Endothelial cell (in vitro differentiated cells): Measurements from ENCODE around the gene SLA2. TPM values are rescaled to one million over a fixed set of nuclear protein-coding genes. Genes with fewer than 3 reads are reported as not detected.
"Not testable (repeated sequence)": the region's sequence is repeated elsewhere in the genome, so short reads cannot be mapped to it uniquely, and the experiment has no call there.

ENCODE experiments used
- DNase-seq: peaks from one replicate; pipeline ENCODE4 v3.0.0; 2021; ENCODE audit warnings: low spot score
- H3K27ac Mint-ChIP-seq: one replicate; pipeline ENCODE4 v1.8.0; 2021; ENCODE audit warnings: mixed read lengths, inconsistent platforms; ENCODE audit not compliant: unreplicated experiment
- H3K27me3 Mint-ChIP-seq: one replicate; pipeline ENCODE4 v1.8.0; 2021; ENCODE audit warnings: mild to moderate bottlenecking, moderate library complexity, mixed read lengths, inconsistent platforms; ENCODE audit not compliant: unreplicated experiment
- H3K36me3 Mint-ChIP-seq: one replicate; pipeline ENCODE4 v1.8.0; 2021; ENCODE audit warnings: mild to moderate bottlenecking, low read depth, mixed read lengths, inconsistent platforms; ENCODE audit not compliant: unreplicated experiment
- H3K4me1 Mint-ChIP-seq: one replicate; pipeline ENCODE4 v1.8.0; 2021; ENCODE audit warnings: mild to moderate bottlenecking, mixed read lengths, inconsistent platforms; ENCODE audit not compliant: unreplicated experiment
- H3K4me3 Mint-ChIP-seq: one replicate; pipeline ENCODE4 v1.8.0; 2021; ENCODE audit warnings: mild to moderate bottlenecking, mixed read lengths, inconsistent platforms; ENCODE audit not compliant: unreplicated experiment
- H3K9me3 Mint-ChIP-seq: one replicate; pipeline ENCODE4 v1.8.0; 2021; ENCODE audit warnings: mixed read lengths, inconsistent platforms; ENCODE audit not compliant: unreplicated experiment
- total RNA-seq: library from RNA; stranded (reverse); fragmentation: NEBNext Ultra II Directional; extraction: Animal tissue kit (Norgen Biotek cat#: 25700); gene quantifications from one replicate; pipeline ENCODE4 v1.2.1, GENCODE V29; 2021; ENCODE audit not compliant: unreplicated experiment
- TF ChIP-seq, protein P1 (sequence below): fragments of 200-600 bp; sonication (generic); IDR thresholded peaks from one replicate; pipeline ENCODE4 v1.5.0; 2021; ENCODE audit warnings: antibody characterized with exemption; ENCODE audit not compliant: unreplicated experiment

SLA2 gene
- total RNA-seq, 1 donor from 2014 or later, result not detected

DNA sequence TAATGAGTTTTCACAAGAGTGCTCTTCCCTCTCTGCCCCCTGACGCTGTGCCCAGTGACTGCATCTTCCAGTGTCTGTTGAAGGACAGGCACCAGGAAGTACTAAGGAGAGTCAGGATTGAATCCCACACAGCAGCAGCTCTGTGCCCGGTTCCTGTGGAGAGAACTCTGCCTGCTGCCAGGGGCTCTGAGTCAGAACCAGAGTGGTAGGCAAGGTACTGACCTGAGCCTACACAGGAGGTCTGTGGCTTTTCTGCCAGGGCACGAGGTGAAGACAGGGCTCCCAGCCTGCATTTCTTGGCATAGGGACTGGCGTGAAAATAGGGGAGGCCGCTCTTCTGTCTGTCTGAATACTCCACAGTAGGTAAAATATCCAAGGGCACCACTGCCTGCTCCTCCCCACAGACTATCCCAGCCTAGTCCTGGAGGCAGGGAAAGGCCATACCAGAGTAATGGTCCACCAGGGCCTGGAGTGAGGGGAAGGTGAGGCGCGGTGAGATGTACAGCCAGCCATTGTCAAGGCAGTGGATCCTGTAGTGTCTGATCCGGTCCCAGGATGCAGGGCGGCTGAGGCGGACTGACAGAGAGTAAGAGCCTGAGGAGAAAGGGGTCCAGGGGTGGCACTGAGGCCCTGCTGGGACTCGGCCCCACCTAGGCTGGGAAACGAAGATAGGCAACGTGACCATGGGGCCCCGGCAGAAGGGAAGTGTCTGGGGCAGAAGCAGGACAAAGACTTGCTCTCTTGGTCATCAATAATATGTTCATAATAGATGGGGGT is 31.0 kb downstream of the SLA2 start:
- no peaks in the 10 kb centered on the region for H3K27me3 Mint-ChIP-seq
- DNase-seq, result no peak
- no peak overlapping the region for H3K27ac Mint-ChIP-seq
- peaks cover 19% of the 10 kb centered on the region for H3K36me3 Mint-ChIP-seq
- peak overlapping the region; percentile 19 for H3K4me3 Mint-ChIP-seq
- no peaks in the 10 kb centered on the region for H3K9me3 Mint-ChIP-seq
- no peaks in the 10 kb centered on the region for H3K4me1 Mint-ChIP-seq
- TF ChIP-seq, protein P1, sequence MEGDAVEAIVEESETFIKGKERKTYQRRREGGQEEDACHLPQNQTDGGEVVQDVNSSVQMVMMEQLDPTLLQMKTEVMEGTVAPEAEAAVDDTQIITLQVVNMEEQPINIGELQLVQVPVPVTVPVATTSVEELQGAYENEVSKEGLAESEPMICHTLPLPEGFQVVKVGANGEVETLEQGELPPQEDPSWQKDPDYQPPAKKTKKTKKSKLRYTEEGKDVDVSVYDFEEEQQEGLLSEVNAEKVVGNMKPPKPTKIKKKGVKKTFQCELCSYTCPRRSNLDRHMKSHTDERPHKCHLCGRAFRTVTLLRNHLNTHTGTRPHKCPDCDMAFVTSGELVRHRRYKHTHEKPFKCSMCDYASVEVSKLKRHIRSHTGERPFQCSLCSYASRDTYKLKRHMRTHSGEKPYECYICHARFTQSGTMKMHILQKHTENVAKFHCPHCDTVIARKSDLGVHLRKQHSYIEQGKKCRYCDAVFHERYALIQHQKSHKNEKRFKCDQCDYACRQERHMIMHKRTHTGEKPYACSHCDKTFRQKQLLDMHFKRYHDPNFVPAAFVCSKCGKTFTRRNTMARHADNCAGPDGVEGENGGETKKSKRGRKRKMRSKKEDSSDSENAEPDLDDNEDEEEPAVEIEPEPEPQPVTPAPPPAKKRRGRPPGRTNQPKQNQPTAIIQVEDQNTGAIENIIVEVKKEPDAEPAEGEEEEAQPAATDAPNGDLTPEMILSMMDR, result no peak

DNA sequence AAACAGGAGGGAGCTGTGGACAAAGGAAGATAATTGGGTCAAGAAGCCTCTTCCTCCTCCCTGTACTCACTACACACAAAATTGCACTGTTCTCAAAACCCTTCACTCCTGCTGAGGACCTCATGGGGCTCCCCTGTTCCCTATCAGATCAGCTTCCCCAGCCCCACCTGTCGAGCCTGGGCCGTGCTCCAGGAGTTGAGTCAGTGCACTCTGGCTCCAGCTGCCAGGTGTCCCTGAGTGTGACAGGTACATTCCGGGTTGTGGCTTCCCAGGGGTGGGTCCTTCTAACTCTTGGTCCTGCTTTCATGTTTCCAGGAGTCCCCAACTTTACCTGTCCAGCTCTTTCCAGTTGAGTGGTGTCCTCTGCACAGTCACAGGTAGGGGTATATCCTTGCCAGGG is 32.0 kb downstream of the SLA2 start:
- H3K36me3 Mint-ChIP-seq, result peaks cover 26% of the 10 kb centered on the region
- no peak overlapping the region for H3K27ac Mint-ChIP-seq
- H3K9me3 Mint-ChIP-seq, result no peaks in the 10 kb centered on the region
- no peaks in the 10 kb centered on the region for H3K4me1 Mint-ChIP-seq
- TF ChIP-seq, protein P1, result no peak
- H3K4me3 Mint-ChIP-seq, result no peak overlapping the region
- no peak for DNase-seq
- no peaks in the 10 kb centered on the region for H3K27me3 Mint-ChIP-seq

GRCh38 chr20:36611625-36612024 is 34.4 kb downstream of the SLA2 start:
- Mint-ChIP-seq H3K27ac (no peak overlapping the region), H3K4me3 (no peak overlapping the region), H3K4me1 (peaks cover 10% of the 10 kb centered on the region), H3K9me3 (no peaks in the 10 kb centered on the region), H3K36me3 (peaks cover 36% of the 10 kb centered on the region), H3K27me3 (no peaks in the 10 kb centered on the region)
- TF ChIP-seq, protein P1, result no peak
- no peak for DNase-seq

- not testable (repeated sequence) for H3K27me3 Mint-ChIP-seq, H3K9me3 Mint-ChIP-seq, H3K27ac Mint-ChIP-seq, DNase-seq, H3K4me3 Mint-ChIP-seq
- H3K36me3 Mint-ChIP-seq, result peaks cover 29% of the 10 kb centered on the region
- peaks cover 17% of the 10 kb centered on the region for H3K4me1 Mint-ChIP-seq
These were observed 37.6 kb downstream of the SLA2 start for GRCh38 chr20:36608388-36608728.

DNA sequence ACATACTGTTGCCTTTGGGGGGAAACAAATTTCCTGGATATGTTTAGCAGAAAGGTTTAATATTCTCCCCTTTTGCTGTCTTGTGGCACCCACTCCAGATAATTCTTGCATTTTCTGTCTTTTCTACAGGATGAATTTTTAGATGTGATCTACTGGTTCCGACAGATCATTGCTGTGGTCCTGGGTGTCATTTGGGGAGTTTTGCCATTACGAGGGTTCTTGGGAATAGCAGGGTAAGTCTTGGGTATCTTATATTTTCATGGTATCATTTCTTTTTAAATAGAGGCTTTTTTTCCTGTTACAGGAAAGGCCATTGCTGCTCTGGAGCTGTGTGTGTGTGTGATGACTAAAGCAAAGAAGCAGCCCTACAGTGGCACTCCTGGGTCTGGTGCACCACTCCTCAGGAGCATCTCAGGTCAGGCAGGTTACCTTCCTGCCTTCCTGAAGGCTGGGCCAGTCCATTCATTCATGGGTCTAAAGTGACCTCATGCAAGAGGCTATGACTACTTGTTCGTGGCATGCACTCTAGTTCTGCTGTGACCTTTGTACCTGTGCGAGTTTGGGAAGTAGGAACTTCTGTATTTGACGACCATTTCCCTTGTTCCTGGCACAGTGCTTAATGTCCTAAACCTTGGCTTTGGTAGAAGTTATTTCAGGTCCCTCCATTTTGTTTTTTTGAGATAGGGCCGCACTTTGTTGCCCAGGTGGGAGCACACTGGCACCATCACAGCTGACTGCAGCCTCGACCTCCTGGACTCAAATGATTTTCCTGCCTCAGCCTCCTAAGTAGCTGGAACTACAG is 38.2 kb downstream of the SLA2 start:
- peaks cover 29% of the 10 kb centered on the region for H3K36me3 Mint-ChIP-seq
- no peak for DNase-seq
- H3K27me3 Mint-ChIP-seq, result peaks cover 9% of the 10 kb centered on the region
- TF ChIP-seq, protein P1, result no peak
- peak overlapping the region; percentile 70 for H3K4me3 Mint-ChIP-seq
- H3K4me1 Mint-ChIP-seq, result peaks cover 17% of the 10 kb centered on the region
- H3K9me3 Mint-ChIP-seq, result no peaks in the 10 kb centered on the region
- H3K27ac Mint-ChIP-seq, result no peak overlapping the region
